Non-pigmented ciliary epithelial cell (primary cell): ENCODE results near the gene DNMT1.
"Not testable (repeated sequence)": the region's sequence is repeated elsewhere in the genome, so short reads cannot be mapped to it uniquely, and the experiment has no call there.

Experiments used
- DNase-seq: peaks from one replicate; pipeline ENCODE4 v3.0.0-alpha.2; 2010; ENCODE audit warnings: low read depth

Gene DNMT1

DNA sequence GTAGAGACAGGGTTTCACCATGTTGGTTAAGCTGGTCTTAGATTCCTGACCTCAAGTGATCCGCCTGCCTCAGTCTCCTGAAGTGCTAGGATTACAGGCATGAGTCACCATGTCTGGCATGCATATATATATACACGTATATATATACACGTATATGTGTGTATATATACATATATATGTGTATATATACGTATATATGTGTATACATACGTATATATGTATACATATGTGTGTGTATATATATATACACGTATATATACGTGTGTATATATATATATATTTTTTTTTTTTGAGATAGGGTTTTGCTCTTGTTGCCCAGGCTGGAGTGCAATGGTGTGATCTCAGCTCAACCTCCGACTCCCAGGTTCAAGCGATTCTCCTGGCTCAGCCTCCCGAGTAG is 11.9 kb downstream of the DNMT1 start:
- DNase-seq = no peak

GRCh38 chr19:10182076-10182475 is 12.7 kb downstream of the DNMT1 start:
- DNase-seq = no peak

- DNase-seq = no peak
These were observed 14.3 kb downstream of the DNMT1 start for GRCh38 chr19:10180459-10180858.

DNA sequence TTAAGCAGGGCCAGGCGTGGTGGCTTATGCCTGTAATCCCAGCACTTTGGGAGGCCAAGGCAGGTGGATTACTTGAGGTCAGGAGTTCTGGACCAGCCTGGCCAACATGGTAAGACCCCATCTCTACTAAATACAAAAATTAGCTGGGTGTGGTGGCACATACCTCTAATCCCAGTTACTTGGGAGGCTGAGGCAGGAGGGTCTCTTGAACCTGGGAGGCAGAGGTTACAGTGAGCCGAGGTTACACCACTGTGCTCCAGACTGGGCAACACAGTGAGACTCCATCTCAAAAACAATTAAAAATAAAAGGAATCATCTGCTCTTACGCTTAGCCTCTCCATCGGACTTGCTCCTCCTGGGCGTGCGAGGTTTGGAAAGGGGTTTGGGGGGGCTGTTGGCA is 14.7 kb downstream of the DNMT1 start:
- not testable (repeated sequence) for DNase-seq

DNA sequence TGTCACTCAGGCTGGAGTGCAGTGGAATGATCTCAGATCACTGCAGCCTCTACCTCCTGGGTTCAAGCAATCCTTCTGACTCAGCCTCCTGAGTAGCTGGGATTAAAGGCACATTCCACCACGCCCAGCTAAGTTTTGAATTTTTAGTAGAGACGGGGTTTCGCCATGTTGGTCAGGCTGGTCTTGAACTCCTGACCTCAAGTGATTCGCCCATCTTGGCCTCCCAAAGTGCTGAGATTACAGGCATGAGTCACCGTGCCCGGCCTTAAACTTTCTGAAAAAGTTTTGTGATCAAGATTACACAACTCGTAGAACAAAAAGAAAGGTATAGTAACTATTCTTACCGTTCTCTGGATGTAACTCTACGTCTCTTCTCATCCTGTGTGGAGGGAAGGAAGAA is 21.2 kb downstream of the DNMT1 start:
- no peak for DNase-seq

GRCh38 chr19:10168386-10168948 is 26.3 kb downstream of the DNMT1 start:
- no peak for DNase-seq

- DNase-seq = no peak
These were observed 27.3 kb downstream of the DNMT1 start for GRCh38 chr19:10167459-10167858.

DNA sequence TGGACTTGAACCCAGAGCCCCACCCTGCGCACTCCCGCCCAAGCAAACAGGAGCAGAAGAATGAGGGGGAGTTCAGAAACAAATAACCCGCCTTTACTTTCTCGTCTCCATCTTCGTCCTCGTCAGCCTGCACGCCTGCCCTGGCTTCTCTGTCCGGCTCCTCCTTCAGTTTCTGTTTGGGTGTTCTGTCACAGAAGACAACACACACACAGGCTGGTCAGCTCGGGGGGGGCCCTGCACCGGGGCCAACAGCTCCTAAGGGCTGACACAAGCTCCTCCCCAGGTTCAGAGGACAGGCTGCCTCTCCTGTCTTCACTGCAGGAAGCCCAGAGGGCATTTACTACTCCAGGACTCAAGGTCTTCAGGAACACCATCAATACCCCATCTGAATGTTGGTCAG is 28.3 kb downstream of the DNMT1 start:
- not testable (repeated sequence) for DNase-seq

DNA sequence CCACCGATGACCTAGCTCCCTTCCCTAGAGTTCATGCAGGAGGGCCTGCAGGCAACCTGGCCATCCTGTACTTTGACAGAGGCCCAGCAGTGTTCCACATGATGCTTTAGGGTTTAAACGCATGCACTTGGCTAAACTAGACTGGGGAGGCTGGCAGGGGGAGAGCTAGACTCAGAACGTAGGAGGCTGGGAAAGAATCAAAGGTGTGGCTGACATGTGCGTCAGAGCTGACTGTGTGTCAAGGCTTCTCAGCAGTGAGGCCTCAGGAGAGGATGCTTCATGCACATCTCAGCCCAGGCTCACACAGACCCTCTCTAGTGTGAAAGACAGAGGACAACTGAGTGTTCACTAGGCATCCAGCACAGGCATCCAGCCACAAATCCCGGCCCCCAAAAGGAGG is 28.7 kb downstream of the DNMT1 start:
- DNase-seq = no peak

- no peak for DNase-seq
These were observed 31.2 kb downstream of the DNMT1 start for GRCh38 chr19:10163536-10163935.

DNA sequence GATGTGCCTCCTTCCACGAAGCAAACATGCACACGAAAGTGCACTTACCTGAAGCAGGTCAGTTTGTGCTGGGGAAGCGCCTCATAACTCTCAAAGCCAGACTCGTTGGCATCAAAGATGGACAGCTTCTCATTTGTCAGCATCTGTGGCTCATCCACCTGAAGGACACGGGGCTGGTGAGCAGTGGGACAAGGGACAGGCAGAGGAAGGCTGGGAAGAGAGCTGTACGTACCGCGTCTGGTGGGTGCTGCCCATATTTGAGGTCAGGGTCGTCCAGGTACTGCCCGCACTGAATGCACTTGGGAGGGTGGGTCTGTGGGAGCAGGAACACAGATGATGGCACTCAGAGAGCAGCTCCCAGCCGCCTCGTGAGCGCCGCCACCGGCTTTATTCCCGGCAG is 35.1 kb downstream of the DNMT1 start:
- no peak for DNase-seq

GRCh38 chr19:10158485-10158884 is 36.3 kb downstream of the DNMT1 start:
- no peak for DNase-seq

DNA sequence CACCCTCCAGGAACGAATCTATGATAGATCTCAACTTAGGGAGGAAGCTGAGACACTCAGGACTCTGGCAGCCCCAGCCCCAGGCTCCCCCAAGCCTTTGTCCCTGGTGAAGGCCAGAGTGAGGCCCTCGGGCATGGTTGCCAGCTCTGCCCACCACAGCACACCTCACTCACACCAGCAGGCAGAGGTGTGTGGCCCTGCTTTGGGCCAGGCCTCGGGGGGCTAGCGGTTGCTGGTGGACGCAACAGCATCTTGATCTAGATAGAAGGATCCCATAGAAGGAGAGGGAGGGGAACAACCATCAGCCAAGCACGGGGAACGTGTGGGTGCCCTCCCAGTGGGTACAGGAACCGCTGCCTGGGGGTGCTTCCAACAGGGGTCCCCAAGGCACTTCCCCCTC is 36.7 kb downstream of the DNMT1 start:
- no peak for DNase-seq

DNA sequence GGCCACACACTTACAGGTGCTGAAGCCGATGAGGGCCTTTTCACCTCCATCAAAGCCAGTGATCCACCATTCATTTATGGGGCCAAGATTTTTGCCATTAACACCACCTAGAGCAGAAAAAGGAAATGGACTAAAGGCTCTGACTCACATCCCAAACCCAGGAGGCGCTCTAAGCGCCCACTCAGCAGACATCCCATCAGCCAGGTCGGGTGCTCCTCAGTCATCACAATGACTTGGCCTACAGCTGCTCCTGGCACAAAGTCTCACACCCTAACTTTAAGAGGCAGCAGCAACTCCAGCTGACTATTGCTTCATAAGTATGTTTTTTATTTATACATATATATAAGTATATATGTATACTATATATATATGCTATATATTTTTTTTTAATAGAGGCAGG is 38.9 kb downstream of the DNMT1 start:
- no peak for DNase-seq

GRCh38 chr19:10152100-10152499 is 42.7 kb downstream of the DNMT1 start:
- no peak for DNase-seq

GRCh38 chr19:10151521-10151920 is 43.2 kb downstream of the DNMT1 start:
- no peak for DNase-seq

- DNase-seq = no peak
These were observed 45.3 kb downstream of the DNMT1 start for GRCh38 chr19:10149427-10149826.

DNA sequence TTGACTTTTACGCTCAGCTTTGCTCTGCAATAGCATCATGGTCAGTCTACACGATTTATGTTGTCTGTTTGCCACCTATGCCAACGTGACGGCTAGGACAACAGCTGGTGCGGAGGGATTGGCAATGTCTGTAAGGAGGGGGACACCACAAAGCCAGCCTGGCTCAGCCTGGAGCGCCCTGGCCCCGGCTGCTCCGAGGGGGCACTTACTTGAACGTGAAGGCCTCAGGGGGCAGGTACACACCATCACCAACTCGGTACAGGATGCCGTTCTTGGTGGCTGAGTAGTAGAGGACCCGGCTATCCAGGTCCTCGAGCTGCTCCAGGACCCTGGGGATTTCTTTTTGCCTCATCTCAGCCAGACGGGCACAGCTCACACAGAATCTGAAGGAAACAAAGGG is 48.6 kb downstream of the DNMT1 start:
- no peak for DNase-seq

DNA sequence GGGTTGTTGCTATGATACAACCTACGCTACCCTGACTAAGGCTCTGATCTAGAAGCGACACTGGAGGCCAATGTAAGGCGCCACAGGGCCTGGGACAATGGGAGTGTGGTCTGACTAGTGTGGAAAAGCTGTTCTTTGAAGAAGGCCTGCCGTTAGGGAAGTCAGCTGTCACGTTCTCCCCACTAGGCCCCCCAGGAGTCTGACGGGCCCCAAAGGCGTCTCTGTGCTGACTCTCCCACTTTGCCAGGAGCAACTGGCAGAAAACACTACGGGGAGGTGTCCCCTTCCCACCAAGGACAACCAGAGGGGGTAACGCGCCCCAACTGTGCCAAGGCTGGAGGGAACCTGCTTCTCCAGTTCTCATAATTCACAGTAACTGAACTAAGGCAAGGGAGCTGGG is 49.7 kb downstream of the DNMT1 start:
- DNase-seq = no peak

DNA sequence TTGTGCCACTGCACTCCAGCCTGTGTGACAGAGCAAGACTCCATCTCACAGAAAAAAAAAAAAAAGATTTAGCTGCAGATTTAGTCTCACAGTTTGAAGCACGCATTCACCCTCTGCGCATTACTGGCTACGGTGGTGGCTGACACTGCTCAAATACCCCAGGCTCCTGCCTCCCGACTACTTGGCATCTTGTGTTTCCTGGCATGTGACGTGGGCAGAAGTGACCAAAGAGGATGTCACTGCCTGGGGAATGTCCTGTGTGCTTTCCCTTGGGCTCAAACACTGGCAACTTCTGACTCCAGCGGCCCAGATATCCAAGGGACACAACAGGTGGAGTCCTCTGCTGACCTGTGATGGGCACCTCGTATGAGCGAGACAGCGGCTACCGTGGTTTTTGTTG is 50.4 kb downstream of the DNMT1 start:
- DNase-seq = no peak

- DNase-seq = no peak
These were observed 51.1 kb downstream of the DNMT1 start for GRCh38 chr19:10143681-10144080.

GRCh38 chr19:10142701-10143375 is 51.9 kb downstream of the DNMT1 start:
- DNase-seq = no peak

DNA sequence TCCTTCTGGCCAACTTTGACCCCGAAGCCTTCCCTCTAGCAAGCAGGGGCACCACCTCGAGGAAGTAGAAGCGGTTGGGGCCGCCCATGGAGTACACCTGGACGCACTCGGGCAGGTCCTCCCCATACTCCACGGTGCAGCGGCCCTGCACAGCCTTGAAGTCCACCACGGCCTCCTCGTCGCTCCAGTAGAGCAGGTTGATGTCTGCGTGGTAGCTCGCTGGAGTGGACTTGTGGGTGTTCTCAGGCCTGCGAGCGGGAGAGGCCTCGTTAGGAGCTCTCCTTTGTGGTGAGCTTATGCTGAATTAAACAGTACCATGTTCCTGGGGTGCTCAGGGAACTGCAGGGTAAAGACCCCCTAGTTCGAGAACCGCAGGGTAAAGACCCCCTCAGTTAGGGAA is 52.8 kb downstream of the DNMT1 start:
- no peak for DNase-seq

GRCh38 chr19:10141479-10141878 is 53.3 kb downstream of the DNMT1 start:
- DNase-seq = no peak
